K562 (cell line): ENCODE data around the gene MUC5AC.

Source experiments
- BACH1 ChIP-seq: fragments of 200-800 bp; sonication (Bioruptor generic); IDR thresholded peaks from 2 replicates; pipeline ENCODE4 v1.6.1; 2016; ENCODE audit warnings: missing genetic modification characterization, missing compliant biosample characterization
- CC2D1A ChIP-seq: fragments of 450-650 bp; IDR thresholded peaks from 2 replicates; pipeline ENCODE4 v1.6.1; 2017; ENCODE audit warnings: mild to moderate bottlenecking
- EGR1 ChIP-seq: fragments of 450-650 bp; conservative IDR thresholded peaks from 2 replicates; pipeline ENCODE4 v1.6.1; 2017; ENCODE audit warnings: mild to moderate bottlenecking
- ERF ChIP-seq: fragments of 450-650 bp; formaldehyde crosslinking; IDR thresholded peaks from 2 replicates; pipeline ENCODE4 v1.4.0; 2020; ENCODE audit warnings: mild to moderate bottlenecking, mixed read lengths
- MAFG ChIP-seq: fragments of 450-650 bp; conservative IDR thresholded peaks from 2 replicates; pipeline ENCODE4 v1.6.1; 2016; ENCODE audit warnings: missing genetic modification characterization, missing compliant biosample characterization
- POLR2AphosphoS5 ChIP-seq: IDR thresholded peaks from 2 replicates; pipeline ENCODE4 v1.6.1; 2011; ENCODE audit warnings: mild to moderate bottlenecking, low read depth, low read length, moderate library complexity; ENCODE audit not compliant: control insufficient read depth, insufficient read depth
- RBM39 ChIP-seq: fragments of 200-400 bp; formaldehyde crosslinking; optimal IDR thresholded peaks from 2 replicates; pipeline ENCODE3; 2018; ENCODE audit warnings: low read depth, low read length
- SMAD4 ChIP-seq: fragments of 250-450 bp; sonication (Bioruptor Pico); conservative IDR thresholded peaks from 2 replicates; pipeline ENCODE4 v1.8.0; 2021; ENCODE audit warnings: inconsistent platforms, mild to moderate bottlenecking, moderate library complexity
- ZNF217 ChIP-seq: sonication (generic); formaldehyde crosslinking; IDR thresholded peaks from 2 replicates; pipeline ENCODE4 v1.8.0; 2022; ENCODE audit warnings: mild to moderate bottlenecking, missing genetic modification reagents
- ZNF324 ChIP-seq: fragments of 250-450 bp; sonication (Bioruptor Pico); IDR thresholded peaks from 2 replicates; pipeline ENCODE4 v1.4.0; 2020; ENCODE audit warnings: mild to moderate bottlenecking

DNA sequence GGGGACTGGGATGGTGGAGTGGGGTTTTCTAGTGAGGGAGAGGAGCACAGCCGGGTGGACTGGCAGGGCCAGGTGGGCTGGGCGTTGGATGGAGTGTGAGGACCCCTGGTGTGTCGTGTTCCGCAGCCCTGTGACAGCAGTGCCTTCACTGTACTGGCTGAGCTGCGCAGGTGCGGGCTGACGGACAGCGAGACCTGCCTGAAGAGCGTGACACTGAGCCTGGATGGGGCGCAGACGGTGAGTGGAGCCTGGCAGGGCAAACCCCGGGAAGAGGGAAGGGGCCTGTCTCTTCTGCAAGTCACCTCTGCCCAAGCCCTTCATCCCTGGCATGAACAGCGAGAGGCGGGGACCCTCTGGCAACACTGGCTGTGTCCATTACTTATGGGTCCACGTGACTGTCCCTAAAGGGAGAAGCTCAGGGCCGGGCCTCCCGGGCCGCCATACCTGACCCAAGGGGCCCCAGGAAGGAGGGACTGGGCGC is 10.0 kb downstream of the MUC5AC start:
- TF ChIP-seq SMAD4 (CRISPR knock-in tag) (no peak), RBM39 (no peak), ZNF217 (CRISPR knock-in tag) (no peak), MAFG (no peak), ZNF324 (no peak), ERF (CRISPR knock-in tag) (no peak), POLR2AphosphoS5 (no peak), BACH1 (tag) (no peak), CC2D1A (no peak), EGR1 (no peak)
